ENCODE results near the gene GNRHR.

GNRHR gene

DNA sequence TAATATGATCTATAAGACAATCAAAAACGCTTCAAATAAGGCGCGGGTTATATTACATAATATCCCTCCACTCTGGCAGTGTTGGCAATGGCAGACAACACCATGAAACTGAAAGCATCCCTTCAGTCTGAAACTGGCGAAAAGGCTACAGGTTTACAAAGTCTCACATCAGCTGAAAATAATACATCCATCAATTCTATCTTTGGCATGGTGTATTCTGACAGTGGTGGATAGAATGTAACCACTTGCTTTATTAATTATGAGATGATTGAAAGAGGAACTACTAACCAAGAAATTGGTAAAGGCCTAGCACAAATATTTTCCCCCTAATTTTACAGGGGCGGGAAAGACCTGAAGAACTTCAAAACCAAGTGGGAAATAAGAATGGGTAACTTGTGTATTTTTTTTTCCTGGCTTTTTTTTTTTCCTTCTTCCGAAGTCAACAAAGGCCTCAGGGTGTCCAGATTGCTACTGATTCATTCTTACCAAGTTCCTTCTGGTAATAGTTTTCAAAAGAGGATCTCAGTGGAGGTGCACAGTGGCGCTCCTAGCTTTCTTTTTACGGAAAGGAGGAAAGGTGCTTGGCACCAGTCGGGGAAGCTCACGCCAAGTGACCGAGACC, 54.0 kb downstream of the GNRHR start:
- no peak for DNase-seq

- no peak for DNase-seq
Observed at GRCh38 chr4:67699603-67700002, 54.6 kb downstream of the GNRHR start.

DNA sequence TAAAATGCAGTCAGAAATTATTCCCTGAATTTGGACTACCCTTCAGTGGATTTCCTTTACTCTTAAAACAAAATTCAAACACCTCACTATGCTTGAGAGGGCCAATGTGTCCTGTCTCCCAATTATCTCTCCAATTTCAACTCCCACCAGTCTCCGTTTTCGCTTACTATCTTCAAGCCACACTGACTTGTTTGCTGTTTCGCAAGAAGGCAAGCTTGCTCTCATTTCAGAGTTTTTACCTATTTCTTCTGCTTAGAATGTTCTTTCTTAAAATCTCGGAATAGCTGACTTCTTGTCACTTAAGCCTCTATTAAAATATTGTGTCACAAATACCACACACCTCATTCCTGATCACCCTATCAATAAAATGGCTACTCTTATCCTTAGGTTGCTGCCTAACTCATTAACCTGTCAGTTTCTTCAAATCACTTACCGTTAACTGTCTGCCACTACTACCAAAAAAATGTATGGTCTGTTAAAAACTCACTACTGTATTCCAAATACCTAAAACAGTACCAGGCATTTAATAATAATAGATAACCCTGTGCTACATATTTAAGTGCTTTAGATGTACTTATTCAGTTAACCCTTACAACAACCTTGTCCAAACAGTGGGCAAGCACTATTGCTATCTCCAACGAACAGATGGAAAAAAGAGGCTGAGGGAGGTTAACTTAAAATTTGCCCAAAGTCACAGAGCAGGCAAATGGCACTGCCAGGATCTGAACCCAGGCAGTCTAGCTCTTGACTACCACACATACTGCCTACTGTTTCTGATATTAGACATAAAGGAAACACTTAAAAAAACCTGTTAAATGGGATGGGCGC, 56.1 kb downstream of the GNRHR start:
- no peak for DNase-seq

DNA sequence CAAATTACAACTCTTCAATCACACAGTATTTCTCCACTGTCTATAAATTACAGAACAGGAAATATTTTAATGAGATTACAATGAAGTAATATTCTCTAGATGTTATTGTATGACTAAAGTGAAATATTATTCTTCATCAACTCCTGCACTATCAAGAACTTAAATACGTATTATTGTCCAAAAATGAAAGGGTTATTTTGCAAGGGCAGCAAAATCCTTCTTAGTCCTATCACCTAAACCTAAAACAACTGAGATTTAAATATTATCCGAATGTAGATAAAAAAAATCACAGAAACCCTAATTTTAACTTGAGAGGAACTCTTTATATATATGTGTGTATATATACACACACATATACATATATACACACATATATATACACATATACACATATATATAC, 58.1 kb downstream of the GNRHR start:
- no peak for DNase-seq

GRCh38 chr4:67694662-67695061, 59.5 kb downstream of the GNRHR start:
- DNase-seq = no peak

DNA sequence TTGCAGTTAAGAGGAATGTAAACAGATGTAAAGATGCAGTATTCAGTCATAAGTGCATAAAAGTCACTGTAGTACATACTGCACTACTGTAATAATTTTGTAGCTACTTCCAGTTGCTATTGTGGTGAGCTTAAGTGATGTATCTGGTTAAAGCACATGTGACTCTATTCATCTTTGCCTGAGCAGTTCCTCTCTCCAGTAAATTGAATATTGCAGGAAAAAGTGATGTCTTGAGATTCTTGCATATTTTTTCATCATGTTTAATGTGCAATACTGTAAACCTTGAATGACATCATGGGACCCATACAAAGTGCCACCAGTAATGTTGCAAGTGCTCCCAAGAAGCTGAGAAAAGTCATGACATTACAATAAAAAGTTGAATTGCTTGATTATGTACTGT, 62.9 kb downstream of the GNRHR start:
- DNase-seq = no peak

Data from NCI-H446 (cell line).